MM.1S (cell line): ENCODE results near the gene OGFOD3.

Experiments used
- DNase-seq: peaks from one replicate; pipeline ENCODE4 v3.0.0-alpha.2; 2015
- H2AFZ ChIP-seq: fragments of 300-600 bp; sonication (generic); 2 replicates; pipeline ENCODE4 v1.6.0; 2016; ENCODE audit warnings: antibody characterized with exemption, low read length
- H3F3A ChIP-seq: fragments of 300-600 bp; sonication (generic); 2 replicates; pipeline ENCODE4 v1.6.1; 2016; ENCODE audit warnings: mild to moderate bottlenecking, antibody characterized with exemption, low read length, moderate library complexity, mixed read lengths; ENCODE audit not compliant: insufficient read depth
- H3K27ac ChIP-seq: fragments of 300-600 bp; sonication (generic); 2 replicates; pipeline ENCODE4 v1.5.1; 2016; ENCODE audit warnings: mild to moderate bottlenecking, low read length
- H3K27me3 ChIP-seq: fragments of 300-600 bp; sonication (generic); replicated peaks from 2 replicates; pipeline ENCODE4 v1.6.0; 2016; ENCODE audit warnings: low read length; ENCODE audit not compliant: insufficient read depth
- H3K36me3 ChIP-seq: fragments of 300-600 bp; sonication (generic); replicated peaks from 2 replicates; pipeline ENCODE4 v1.6.1; 2016; ENCODE audit warnings: mild to moderate bottlenecking, low read length, mixed read lengths; ENCODE audit not compliant: insufficient read depth
- H3K4me1 ChIP-seq: fragments of 300-600 bp; sonication (generic); 2 replicates; pipeline ENCODE4 v1.6.1; 2016; ENCODE audit warnings: low read length, mixed read lengths
- H3K4me2 ChIP-seq: fragments of 300-600 bp; sonication (generic); 2 replicates; pipeline ENCODE4 v1.6.0; 2016; ENCODE audit warnings: low read depth, low read length
- H3K4me3 ChIP-seq: fragments of 300-600 bp; sonication (generic); 2 replicates; pipeline ENCODE4 v1.5.1; 2016; ENCODE audit warnings: low read length, mixed read lengths
- H3K79me2 ChIP-seq: fragments of 300-600 bp; sonication (generic); 2 replicates; pipeline ENCODE4 v1.6.1; 2016; ENCODE audit warnings: mixed run types, low read length, mixed read lengths
- H3K9ac ChIP-seq: fragments of 300-600 bp; sonication (generic); 2 replicates; pipeline ENCODE4 v1.6.1; 2016; ENCODE audit warnings: low read length, mixed read lengths
- H3K9me2 ChIP-seq: fragments of 300-600 bp; sonication (generic); replicated peaks from 2 replicates; pipeline ENCODE4 v1.6.1; 2016; ENCODE audit warnings: mild to moderate bottlenecking, low read length, mixed read lengths; ENCODE audit not compliant: insufficient read depth
- H3K9me3 ChIP-seq: fragments of 300-600 bp; sonication (generic); replicated peaks from 2 replicates; pipeline ENCODE4 v1.6.1; 2016; ENCODE audit warnings: mild to moderate bottlenecking, low read length, mixed read lengths; ENCODE audit not compliant: insufficient read depth
- H4K20me1 ChIP-seq: fragments of 300-600 bp; sonication (generic); 2 replicates; pipeline ENCODE4 v1.6.1; 2016; ENCODE audit warnings: mild to moderate bottlenecking, low read length, moderate library complexity, mixed read lengths; ENCODE audit not compliant: insufficient read depth
- CTCF ChIP-seq: fragments of 300-600 bp; sonication (generic); IDR thresholded peaks from 2 replicates; pipeline ENCODE4 v1.5.1; 2016; ENCODE audit warnings: antibody characterized with exemption, low read length, mixed read lengths
- EZH2 ChIP-seq: fragments of 300-600 bp; sonication (generic); optimal IDR thresholded peaks from 2 replicates; pipeline ENCODE3; 2017; ENCODE audit warnings: low read depth, mild to moderate bottlenecking, antibody characterized with exemption, low read length, mixed read lengths
- EZH2phosphoT487 ChIP-seq: fragments of 300-600 bp; sonication (generic); IDR thresholded peaks from 2 replicates; pipeline ENCODE4 v1.6.1; 2018; ENCODE audit warnings: antibody characterized with exemption, low read length

The OGFOD3 gene

GRCh38 chr17:82392941-82393340 lies 25.4 kb downstream of the OGFOD3 start:
- TF ChIP-seq EZH2: no peak
- TF ChIP-seq CTCF: no peak
- no peak for TF ChIP-seq EZH2phosphoT487
- H3F3A ChIP-seq: no peaks in the 10 kb centered on the region
- H3K4me2 ChIP-seq: no peak overlapping the region
- no peak overlapping the region for H3K4me3 ChIP-seq
- DNase-seq: no peak
- no peaks in the 10 kb centered on the region for H3K9me2 ChIP-seq
- no peaks in the 10 kb centered on the region for H3K4me1 ChIP-seq
- no peak overlapping the region for H2AFZ ChIP-seq
- H4K20me1 ChIP-seq: no peaks in the 10 kb centered on the region
- H3K27me3 ChIP-seq: no peaks in the 10 kb centered on the region
- H3K36me3 ChIP-seq: no peaks in the 10 kb centered on the region
- H3K27ac ChIP-seq: no peak overlapping the region
- H3K79me2 ChIP-seq: no peaks in the 10 kb centered on the region
- H3K9me3 ChIP-seq: no peaks in the 10 kb centered on the region
- no peak overlapping the region for H3K9ac ChIP-seq

- Histone ChIP-seq H3K36me3 (no peaks in the 10 kb centered on the region), H3K27me3 (no peaks in the 10 kb centered on the region), H3K9ac (no peak overlapping the region), H3F3A (no peaks in the 10 kb centered on the region), H3K9me3 (no peaks in the 10 kb centered on the region), H4K20me1 (no peaks in the 10 kb centered on the region), H3K4me2 (no peak overlapping the region), H3K4me1 (no peaks in the 10 kb centered on the region), H2AFZ (no peak overlapping the region), H3K9me2 (no peaks in the 10 kb centered on the region), H3K79me2 (no peaks in the 10 kb centered on the region), H3K27ac (no peak overlapping the region), H3K4me3 (no peak overlapping the region)
- DNase-seq: no peak
- no peak for TF ChIP-seq CTCF
- TF ChIP-seq EZH2: no peak
- TF ChIP-seq EZH2phosphoT487: no peak
Measured at GRCh38 chr17:82392209-82392920, 26.0 kb downstream of the OGFOD3 start.

GRCh38 chr17:82391496-82392066 lies 26.8 kb downstream of the OGFOD3 start:
- Histone ChIP-seq H3K9me2 (no peaks in the 10 kb centered on the region), H3K4me3 (no peak overlapping the region), H3K27ac (no peak overlapping the region), H4K20me1 (no peaks in the 10 kb centered on the region), H3K27me3 (no peaks in the 10 kb centered on the region), H3K9me3 (no peaks in the 10 kb centered on the region), H3K4me1 (no peaks in the 10 kb centered on the region), H3K9ac (no peak overlapping the region), H3K4me2 (no peak overlapping the region), H3K36me3 (no peaks in the 10 kb centered on the region), H3F3A (no peaks in the 10 kb centered on the region), H3K79me2 (no peaks in the 10 kb centered on the region), H2AFZ (no peak overlapping the region)
- TF ChIP-seq EZH2phosphoT487: no peak
- TF ChIP-seq EZH2: no peak
- no peak for TF ChIP-seq CTCF
- DNase-seq: no peak
